ENCODE measurements around the gene CTSF. TPM values are rescaled to one million over a fixed set of nuclear protein-coding genes. Genes with fewer than 3 reads are reported as not detected.

Gene CTSF
- total and polyA plus RNA-seq, 12 donors, result 37.0 to 264 (median 133) TPM

DNA sequence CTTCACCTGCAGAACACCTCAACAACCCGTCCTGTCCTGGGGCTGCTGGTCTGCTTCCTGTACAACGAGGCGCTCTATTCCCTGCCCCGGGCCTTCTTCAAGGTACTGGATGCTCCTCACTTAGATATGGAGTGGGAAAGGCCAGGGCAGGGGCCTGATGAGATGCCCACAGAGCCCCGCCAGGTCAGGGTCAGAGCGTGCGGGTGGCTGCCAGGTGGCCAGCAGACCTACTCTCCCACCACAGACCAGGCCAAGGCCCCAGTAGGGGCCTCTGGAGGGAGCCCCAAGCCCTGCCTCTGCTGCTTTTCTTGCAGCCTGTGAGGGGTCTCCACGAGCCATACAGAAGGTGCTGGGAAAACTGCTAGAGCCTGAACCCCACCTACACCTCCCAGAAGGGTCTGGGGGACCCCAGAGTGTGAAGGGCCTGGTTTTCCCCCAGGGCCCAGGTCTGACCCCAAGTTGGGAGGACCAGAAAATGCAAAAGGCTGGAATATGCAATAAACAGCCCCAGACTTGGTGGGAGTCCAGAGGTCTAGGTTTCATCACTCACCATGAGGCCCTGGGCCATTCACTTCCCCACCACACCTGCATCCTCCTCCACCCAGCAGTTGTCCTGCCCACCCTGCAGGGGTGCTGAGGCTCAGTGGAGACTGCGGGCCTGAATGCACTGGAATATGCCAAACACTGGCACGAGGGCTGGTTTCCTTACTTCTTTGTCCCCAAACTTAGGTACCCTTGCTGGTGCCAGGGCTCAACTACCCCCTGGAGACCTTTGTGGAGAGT is 37.3 kb downstream of the CTSF start:
- Histone ChIP-seq H3K36me3 (replicated peaks in 1 of 2) (peaks cover 0 to 4% of the 10 kb centered on the region in 2 donors), H3K9me3 (replicated peaks in 1 of 3) (no peaks in the 10 kb centered on the region), H3K27ac (no peak overlapping the region), H3K4me3 (no peak overlapping the region), H3K4me1 (replicated peaks in 1 of 2) (no peaks in the 10 kb centered on the region), H3K27me3 (no peaks in the 10 kb centered on the region)
- intact Hi-C loops (cut with DNase I), result no loop called here
- TF ChIP-seq, protein P1, sequence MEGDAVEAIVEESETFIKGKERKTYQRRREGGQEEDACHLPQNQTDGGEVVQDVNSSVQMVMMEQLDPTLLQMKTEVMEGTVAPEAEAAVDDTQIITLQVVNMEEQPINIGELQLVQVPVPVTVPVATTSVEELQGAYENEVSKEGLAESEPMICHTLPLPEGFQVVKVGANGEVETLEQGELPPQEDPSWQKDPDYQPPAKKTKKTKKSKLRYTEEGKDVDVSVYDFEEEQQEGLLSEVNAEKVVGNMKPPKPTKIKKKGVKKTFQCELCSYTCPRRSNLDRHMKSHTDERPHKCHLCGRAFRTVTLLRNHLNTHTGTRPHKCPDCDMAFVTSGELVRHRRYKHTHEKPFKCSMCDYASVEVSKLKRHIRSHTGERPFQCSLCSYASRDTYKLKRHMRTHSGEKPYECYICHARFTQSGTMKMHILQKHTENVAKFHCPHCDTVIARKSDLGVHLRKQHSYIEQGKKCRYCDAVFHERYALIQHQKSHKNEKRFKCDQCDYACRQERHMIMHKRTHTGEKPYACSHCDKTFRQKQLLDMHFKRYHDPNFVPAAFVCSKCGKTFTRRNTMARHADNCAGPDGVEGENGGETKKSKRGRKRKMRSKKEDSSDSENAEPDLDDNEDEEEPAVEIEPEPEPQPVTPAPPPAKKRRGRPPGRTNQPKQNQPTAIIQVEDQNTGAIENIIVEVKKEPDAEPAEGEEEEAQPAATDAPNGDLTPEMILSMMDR (IDR thresholded peaks at IDR 0.05), result no peak
- TF ChIP-seq POLR2A (IDR thresholded peaks at IDR 0.05), result no peak
- DNase-seq, result no peak
- WGBS, 4 donors, result 82 to 97% (median 90%) methylated on average over 5 to 10 of the region's 10 CpGs

DNA sequence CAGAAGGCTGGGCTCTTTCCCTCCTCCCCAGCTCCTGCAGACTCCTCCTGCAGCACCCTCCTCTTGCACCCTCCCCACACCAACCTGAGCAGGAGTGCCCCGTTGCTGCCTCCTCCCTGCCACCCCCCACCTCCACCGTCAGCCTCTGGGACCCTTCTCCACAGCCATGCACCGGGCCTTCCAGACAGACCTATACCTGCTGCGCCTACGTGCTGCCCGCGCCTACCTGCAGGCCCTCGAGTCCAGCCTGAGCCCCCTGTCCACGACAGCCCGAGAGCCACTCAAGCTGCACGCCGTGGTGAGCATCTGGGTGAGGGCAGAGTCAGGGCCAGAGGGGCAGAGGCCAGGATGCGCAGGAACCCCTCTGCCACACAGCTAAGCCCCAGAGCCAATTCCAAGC is 38.8 kb downstream of the CTSF start:
- no peak for DNase-seq
- H3K27me3 ChIP-seq, result no peaks in the 10 kb centered on the region
- intact Hi-C loops (cut with DNase I), result no loop called here

DNA sequence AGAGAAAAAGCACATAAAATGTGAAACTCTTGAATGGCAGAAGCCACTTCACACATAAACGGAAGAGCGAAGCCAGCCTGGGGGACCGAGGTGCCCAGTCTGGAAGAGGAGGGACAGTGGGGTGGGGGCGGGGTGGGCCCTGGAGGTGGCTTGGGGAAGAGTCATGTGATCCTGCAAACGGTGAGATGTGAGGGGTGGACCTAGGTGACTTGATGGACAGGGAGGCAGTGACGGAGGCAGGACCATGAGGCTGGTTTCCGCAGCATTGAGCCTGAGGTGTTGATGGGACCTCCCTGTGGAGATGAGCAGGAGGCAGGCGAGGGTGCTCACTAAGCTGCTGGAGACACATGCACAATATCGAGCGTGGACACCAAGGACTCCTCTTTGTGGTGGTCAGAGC is 39.3 kb downstream of the CTSF start:
- Histone ChIP-seq H3K27ac (no peak overlapping the region), H3K27me3 (no peaks in the 10 kb centered on the region), H3K9me3 (replicated peaks in 1 of 3) (no peaks in the 10 kb centered on the region), H3K36me3 (replicated peaks in 1 of 2) (no peaks in the 10 kb centered on the region), H3K4me3 (no peak overlapping the region), H3K4me1 (replicated peaks in 1 of 2) (no peaks in the 10 kb centered on the region)
- no peak for DNase-seq
- TF ChIP-seq, protein P1 (IDR thresholded peaks at IDR 0.05), result no peak
- TF ChIP-seq POLR2A (IDR thresholded peaks at IDR 0.05), result no peak
- 81 to 84% (median 83%) methylated on average over 10 of the region's 10 CpGs for WGBS, 4 donors
- intact Hi-C loops (cut with DNase I), result no loop called here

More for the DNA sequence above, 38.8 kb downstream of the CTSF start:
- Histone ChIP-seq H3K4me1 (replicated peaks in 1 of 2) (no peaks in the 10 kb centered on the region), H3K4me3 (no peak overlapping the region), H3K27ac (no peak overlapping the region), H3K36me3 (replicated peaks in 1 of 2) (no peaks in the 10 kb centered on the region), H3K9me3 (replicated peaks in 1 of 3) (no peaks in the 10 kb centered on the region)
- TF ChIP-seq, protein P1 (IDR thresholded peaks at IDR 0.05), result no peak
- TF ChIP-seq POLR2A (IDR thresholded peaks at IDR 0.05), result no peak
- WGBS, 4 donors, result 83 to 93% (median 91%) methylated on average over 2 to 13 of the region's 13 CpGs

DNA sequence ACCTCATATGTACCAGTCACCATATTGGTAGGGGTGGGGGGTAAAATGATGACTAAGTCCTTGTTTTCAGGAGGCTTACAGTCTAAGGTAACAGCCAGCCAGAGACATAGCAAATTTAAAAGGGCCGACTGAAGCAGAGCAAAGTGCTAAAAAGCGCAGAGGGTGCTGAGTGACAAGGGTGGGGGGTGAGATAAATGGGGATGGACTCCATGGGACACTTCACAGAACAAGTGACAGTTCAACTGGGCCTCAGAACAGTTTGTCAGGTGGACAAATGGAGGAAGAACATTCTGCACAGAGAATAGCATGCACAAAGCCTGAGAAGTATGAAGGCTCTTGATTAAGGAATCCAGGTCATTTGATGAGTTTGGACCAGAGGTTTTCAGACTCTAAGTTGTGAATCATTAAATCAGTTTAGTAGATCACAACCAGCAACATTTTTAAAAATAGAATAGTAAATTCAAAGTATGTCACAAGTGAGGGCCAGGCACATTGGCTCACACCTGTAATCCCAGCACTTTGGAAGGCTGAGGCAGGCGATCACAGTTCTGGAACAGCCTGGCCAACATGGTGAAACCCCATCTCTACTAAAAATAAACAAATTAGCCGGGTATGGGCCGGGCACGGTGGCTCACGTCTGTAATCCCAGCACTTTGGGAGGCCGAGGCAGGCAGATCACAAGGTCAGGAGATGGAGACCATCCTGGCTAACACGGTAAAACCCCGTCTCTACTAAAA is 43.9 kb downstream of the CTSF start:
- TF ChIP-seq, protein P1 (IDR thresholded peaks at IDR 0.05), result no peak
- TF ChIP-seq POLR2A (IDR thresholded peaks at IDR 0.05), result no peak
- no peaks in the 10 kb centered on the region for H3K4me1 ChIP-seq (replicated peaks in 1 of 2)
- no peaks in the 10 kb centered on the region for H3K27me3 ChIP-seq
- no peaks in the 10 kb centered on the region for H3K9me3 ChIP-seq (replicated peaks in 1 of 3)
- no peak overlapping the region for H3K27ac ChIP-seq
- no peak overlapping the region for H3K4me3 ChIP-seq
- H3K36me3 ChIP-seq (replicated peaks in 1 of 2), result peaks cover 0 to 38% of the 10 kb centered on the region in 2 donors
- intact Hi-C loops (cut with DNase I), result no loop called here
- WGBS, 4 donors, result 88 to 95% (median 90%) methylated on average over 10 of the region's 10 CpGs
- no peak for DNase-seq
